HG03139 (cell line): Measurements from ENCODE around the gene PPARA.
"Not testable (repeated sequence)": the region's sequence is repeated elsewhere in the genome, so short reads cannot be mapped to it uniquely, and the experiment has no call there.

Experiments used
- ATAC-seq: cut with Tn5 transposase; IDR thresholded peaks from one replicate; pipeline ENCODE4 v1.9.1; 2021; ENCODE audit not compliant: unreplicated experiment

The PPARA gene

DNA sequence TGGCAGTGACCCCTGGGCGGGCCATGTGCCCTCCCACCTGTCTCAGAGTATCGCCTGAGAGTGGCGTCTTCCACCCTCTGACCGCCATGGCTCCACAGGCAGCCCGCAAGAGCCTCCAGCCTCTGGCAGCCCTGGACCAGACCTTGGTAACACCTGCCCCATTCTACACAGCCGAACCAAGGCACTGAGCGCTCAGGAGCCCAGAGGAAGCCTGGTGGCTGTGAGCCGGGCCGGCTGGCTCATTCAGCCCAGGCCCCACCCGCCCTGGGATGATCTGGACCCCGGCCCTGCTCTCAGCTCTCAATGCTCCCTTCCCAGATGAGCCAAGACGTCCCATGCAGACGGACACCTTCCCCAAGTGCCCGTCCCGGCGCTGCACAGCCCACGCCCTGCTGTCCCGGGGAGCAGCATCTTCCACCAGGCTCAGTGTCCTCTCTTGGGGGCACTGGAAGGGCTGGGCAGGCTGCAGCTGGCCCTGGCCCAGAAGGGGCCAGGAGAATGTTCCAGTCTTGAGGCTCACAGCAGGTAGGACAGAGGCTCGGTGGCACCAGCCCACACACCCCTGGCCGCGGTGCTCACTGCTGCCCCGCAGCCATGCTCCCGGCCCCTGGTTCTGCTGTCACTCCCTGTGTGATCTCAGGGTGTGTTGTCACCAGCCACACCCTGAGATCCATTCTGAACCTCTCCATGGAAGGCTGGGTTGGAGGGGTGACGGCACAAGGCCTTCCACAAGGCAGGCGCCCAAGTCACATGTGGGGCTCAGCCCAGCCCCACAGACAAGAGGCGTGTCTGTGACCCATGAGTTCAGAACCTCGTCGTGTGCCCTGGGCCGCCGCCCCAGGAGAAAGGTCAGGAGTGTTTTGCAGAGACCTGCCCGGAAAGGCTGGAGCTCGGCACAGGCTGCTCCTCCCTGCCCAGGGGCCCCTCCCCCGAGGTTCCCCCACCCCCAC, 24.2 kb upstream of the PPARA start:
- no peak for ATAC-seq

GRCh38 chr22:46126853-46127385, 23.4 kb upstream of the PPARA start:
- no peak for ATAC-seq

DNA sequence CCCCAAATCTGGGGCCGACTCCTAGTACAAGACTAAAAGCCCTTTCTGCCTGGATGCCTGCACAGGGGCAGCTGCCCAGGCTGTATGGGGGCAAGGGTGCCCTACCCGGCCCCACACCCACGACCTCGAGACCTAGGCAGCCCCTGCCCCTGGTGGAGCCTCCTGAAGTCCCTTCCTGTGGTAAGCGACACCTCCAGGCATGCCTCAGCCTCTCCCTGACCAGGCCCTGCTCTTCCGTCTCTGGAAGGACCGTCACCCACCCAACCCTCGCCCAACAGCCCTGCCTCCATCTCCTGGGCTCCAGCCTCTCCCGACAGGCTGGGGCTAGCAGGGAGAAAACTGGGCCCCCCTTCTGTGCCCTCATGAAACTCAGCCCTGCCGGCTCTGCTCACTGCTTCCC, 22.8 kb upstream of the PPARA start:
- ATAC-seq, result no peak

GRCh38 chr22:46128606-46129005, 21.7 kb upstream of the PPARA start:
- no peak for ATAC-seq

DNA sequence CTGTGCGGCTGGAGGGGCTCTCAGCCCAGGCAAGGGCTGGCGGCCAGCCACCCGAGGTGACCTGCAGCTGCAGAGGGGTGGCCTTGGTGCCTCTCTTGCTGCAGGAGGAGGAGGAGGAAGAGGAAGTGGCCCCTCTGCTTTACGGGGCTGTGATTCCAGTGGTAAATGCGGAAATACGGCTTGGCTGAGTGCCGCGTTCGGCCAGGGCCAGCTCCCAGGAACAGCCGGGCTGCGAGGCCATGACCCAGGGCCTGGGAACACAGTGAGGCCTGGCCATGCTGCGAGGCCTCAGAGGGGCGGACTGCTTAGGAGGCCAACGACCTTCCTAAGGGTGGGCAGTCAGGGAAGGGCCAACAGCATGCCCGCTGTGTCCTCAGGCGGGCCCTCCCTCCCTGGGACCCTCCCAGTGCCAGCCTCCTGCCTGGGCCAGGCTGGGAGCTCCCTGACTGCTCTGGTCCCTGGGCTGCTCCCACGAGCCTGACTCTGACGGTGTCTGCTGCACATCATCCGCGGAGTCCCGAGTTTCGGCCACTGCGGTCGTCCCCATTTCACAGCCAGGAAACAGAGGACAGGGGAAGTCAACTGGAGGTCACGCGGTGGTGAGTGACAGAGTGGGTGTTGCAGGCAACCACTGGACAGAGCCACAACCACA, 20.8 kb upstream of the PPARA start:
- ATAC-seq, result no peak

DNA sequence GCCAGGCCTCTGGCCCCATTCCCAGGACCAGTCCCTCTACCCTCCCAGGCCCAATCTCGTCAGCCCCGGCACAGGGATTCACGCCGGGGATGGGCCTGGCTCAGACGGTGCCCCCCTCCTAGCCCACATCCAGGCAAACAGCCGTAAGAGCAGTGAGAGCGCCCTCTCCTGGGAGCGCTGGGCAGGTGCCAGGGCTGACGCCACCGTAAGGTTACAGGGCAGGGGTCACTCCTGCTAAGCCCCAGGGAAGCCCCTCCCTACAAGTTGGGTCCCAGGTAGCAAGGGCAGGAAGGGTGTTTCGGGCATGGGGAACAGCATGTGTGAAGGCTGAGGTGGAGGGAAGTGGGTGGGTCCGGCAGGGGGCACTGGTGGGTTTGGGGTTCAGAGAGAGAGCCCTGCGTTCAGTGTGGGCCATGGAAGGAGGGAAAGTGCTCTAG, 19.2 kb upstream of the PPARA start:
- no peak for ATAC-seq

GRCh38 chr22:46132193-46132829, 18.0 kb upstream of the PPARA start:
- not testable (repeated sequence) for ATAC-seq

DNA sequence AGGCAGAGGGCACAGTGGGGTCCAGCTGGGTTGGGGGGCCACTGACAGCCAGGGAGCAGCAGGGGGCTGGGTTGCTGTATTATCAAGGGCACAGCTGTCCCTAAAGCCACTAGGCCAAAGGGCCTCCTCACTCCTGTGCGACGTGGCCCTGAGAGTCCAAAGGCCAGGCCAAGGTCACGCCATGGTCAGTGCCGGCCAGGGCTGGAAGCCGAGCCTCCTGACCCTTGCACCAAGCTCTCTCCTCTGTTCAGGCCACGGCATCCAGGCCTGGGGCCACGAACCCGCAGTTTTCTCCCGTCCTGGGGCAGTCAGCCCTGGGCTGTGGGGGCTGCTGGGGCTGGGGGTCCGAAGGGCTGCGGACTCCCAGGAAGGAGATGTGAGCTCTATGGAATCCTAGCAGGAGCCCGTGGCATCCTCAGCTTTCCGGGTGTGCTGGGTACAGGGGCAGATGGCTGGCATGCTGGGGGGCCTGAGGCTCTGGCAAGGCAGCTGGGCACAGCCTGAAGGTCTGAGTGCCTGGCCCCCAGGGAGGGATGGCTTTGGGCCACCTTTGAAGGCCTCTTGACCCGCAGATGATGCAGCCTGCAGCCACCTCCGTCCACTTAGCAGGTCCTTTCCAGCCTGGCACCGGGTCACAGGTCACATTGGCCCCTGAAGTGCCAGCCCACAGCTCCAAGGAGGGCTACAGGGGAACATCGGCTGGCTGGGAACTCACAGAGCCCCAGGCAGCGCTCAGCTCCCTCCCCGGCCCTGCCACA, 17.3 kb upstream of the PPARA start:
- no peak for ATAC-seq

- ATAC-seq, result no peak
These were observed 16.8 kb upstream of the PPARA start for GRCh38 chr22:46133588-46133855.

- no peak for ATAC-seq
These were observed 16.1 kb upstream of the PPARA start for GRCh38 chr22:46134111-46134705.

GRCh38 chr22:46135611-46136485, 14.5 kb upstream of the PPARA start:
- no peak for ATAC-seq

DNA sequence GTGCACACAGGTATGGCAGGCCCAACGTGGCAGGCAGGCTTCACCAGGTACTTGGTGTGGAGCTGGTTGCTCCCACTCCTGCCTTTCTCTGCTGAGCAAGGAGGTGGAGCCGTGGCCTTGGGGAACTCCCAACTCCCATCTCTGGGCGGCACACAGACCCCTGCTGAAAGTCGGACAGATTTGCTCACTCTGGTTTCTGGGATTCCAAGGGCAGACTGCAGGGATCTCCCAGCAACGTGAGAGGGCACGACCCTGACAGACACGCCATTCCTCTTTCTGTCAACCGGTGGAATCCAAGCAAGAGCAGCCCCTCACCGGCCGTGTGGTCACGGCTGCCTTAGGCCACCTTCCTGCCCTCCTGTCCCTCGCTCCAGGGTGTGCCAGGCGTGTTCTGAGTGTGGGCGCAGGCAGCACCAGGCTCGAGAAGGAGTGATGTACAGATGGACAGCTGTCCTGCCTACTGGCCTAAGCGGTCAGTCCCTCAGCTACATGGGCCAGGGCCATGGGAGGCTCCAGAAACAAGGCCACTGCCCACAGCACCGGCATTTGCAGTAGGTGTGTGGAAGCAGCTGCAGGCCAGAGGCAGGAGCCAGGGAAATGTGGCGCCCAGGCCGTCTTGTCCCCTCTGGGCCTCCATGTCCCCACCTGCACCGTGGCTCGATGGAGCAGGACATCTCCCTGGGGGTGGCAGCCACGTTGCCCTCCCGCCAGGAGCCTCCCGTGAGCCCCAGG, 13.7 kb upstream of the PPARA start:
- no peak for ATAC-seq

DNA sequence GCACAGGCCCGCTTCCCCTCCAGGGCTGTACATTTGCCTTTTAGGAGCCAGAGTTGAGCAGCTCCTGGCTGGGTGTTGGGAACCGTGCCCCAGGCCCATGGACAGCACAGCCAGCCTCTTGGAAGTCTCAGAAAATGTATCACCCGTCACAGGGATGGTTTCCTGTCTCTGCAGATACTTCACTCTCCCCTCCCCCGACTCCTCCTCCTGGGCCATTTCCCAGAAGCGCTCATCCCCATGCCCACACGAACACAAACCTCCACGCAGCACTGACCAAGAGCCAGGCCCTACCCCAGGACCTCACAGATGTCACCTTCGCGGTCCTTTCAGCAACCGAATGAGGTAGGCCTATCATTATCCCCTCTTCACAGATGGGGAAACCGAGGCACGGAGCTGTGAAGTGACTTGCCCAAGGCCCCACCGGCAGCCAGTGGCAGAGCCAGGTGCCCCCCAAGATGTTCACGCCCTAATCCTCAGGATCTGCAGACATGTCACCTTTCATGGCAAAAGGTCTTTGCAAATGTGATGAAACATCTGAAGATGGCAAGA, 13.0 kb upstream of the PPARA start:
- ATAC-seq, result no peak

DNA sequence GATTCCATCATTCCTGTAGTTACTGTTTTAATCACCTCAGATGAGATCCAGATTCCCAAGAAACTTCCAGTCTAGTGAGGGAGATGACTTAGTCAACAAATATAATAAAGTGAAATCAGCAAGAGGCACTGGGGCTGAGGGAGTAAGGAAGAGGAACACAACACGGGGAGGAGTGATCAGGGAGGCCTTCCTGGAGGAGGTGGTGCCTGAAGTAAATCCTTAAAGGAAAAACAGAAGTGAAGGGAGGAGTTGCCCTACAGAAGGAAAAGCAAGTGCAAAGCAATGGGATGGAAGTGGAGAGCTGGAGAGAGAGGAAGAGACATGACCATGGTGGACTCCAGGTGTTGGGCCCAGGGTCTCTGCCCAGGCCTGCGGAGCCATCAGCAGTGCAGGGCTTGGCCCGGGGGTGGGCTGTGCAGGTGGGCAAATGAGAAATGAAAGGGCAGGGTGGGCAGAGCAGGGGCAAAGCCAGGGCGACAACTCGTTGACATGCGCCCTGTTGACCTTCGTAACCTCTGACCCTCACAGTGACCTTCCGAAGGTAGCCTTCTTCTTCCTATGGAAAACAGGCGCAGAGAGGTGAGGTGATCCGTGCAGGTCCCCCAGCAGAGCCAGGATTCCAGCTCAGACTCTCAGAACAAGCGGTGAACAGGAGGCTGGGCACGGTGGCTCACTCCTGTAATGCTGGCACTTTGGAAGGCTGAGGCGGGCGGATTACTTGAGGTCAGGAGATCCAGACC, 12.1 kb upstream of the PPARA start:
- ATAC-seq, result no peak

- not testable (repeated sequence) for ATAC-seq
These were observed 10.9 kb upstream of the PPARA start for GRCh38 chr22:46139417-46139816.

- ATAC-seq, result no peak
These were observed 10.4 kb upstream of the PPARA start for GRCh38 chr22:46139895-46140350.

- no peak for ATAC-seq
These were observed 9.1 kb upstream of the PPARA start for GRCh38 chr22:46140989-46141928.
